ENCODE data around the gene RPL4. TPM values are rescaled to one million over a fixed set of nuclear protein-coding genes. Genes with fewer than 3 reads are reported as not detected.

RPL4 gene
- total RNA-seq, 1 experiment from 2014 or later = 3,988 TPM

DNA sequence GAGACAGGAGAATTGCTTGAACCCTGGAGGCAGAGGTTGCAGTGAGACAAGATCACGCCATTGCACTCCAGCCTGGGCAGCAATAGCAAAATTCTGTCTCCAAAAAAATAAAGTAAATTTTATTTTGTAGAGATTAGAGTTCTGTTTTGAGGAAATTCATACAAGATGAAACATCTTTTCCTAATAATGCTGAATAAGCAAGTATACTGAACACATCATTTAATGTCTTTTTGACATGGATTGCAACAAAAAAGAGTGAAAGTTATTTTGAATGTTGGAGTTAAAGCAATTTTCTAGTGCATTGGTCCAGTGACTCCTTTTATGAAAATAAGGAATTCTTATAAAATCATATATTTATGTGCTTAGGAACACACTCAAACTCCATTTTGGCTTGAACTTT is 40.6 kb upstream of the RPL4 start:
- H3K9me3 Mint-ChIP-seq = no peaks in the 10 kb centered on the region; a peak in 1 of 5 replicates
- no peak overlapping the region for H3K27ac ChIP-seq (ENCODE audit: insufficient read length, low read depth, low read length)
- no peak overlapping the region for H4K5ac ChIP-seq (ENCODE audit: insufficient read length, low read depth, low read length)
- H3K4me1 ChIP-seq (ENCODE audit: insufficient read depth, low read length) = no peaks in the 10 kb centered on the region
- no peak overlapping the region for H4K8ac ChIP-seq (replicated peaks; ENCODE audit: insufficient read length, low read depth, low read length)
- no peak overlapping the region for H3K56ac ChIP-seq (ENCODE audit: insufficient read length, low read depth, low read length)
- DNase-seq = no peak
- no peak overlapping the region for H3K4me3 Mint-ChIP-seq
- H3K79me1 ChIP-seq (ENCODE audit: insufficient read depth, low read depth, low read length, poor library complexity, severe bottlenecking) = no peaks in the 10 kb centered on the region
- no peak overlapping the region for H3T11ph ChIP-seq (ENCODE audit: low read length)
- no peak overlapping the region for H3K18ac ChIP-seq (ENCODE audit: insufficient read length, low read depth, low read length)
- H2AFZ ChIP-seq (ENCODE audit: low read length) = no peak overlapping the region
- no peak overlapping the region for H3K27ac Mint-ChIP-seq
- H2AK5ac ChIP-seq (ENCODE audit: insufficient read length, low read length) = no peak overlapping the region
- H3K23me2 ChIP-seq (ENCODE audit: insufficient read length, low read depth, low read length, poor library complexity, severe bottlenecking) = no peaks in the 10 kb centered on the region
- H3K9me3 ChIP-seq (ENCODE audit: control insufficient read depth, low read depth, low read length) = no peaks in the 10 kb centered on the region
- H3K79me2 ChIP-seq (ENCODE audit: insufficient read depth, low read length) = no peaks in the 10 kb centered on the region
- no peaks in the 10 kb centered on the region for H3K27me3 ChIP-seq (ENCODE audit: insufficient read depth, low read length)
- no peak overlapping the region for H3K4me2 ChIP-seq (ENCODE audit: insufficient read depth, insufficient read length, low read length)
- WGBS (ENCODE audit: extremely low coverage, insufficient read length, low lambda C conversion rate) = no CpG with 5 or more reads among the region's 1 CpG
- H2BK120ac ChIP-seq (ENCODE audit: low read depth, low read length, poor library complexity, severe bottlenecking) = no peak overlapping the region
- H3K4ac ChIP-seq (ENCODE audit: low read depth, low read length) = no peak overlapping the region
- H3K27me3 Mint-ChIP-seq (ENCODE audit: low read depth) = no peaks in the 10 kb centered on the region
- H3K4me1 Mint-ChIP-seq = no peaks in the 10 kb centered on the region
- H3K23ac ChIP-seq (ENCODE audit: insufficient read length, low read depth, low read length) = no peak overlapping the region
- peaks cover 17 to 50% (median 45%) of the 10 kb centered on the region in 3 experiments; a peak in 6 of 7 replicates for H3K36me3 Mint-ChIP-seq (ENCODE audit: insufficient read depth in 1 of 3, low read depth in 3 of 3)
- no peak overlapping the region for H2BK20ac ChIP-seq (ENCODE audit: low read depth, low read length, poor library complexity, severe bottlenecking)
- TF ChIP-seq, protein P1, sequence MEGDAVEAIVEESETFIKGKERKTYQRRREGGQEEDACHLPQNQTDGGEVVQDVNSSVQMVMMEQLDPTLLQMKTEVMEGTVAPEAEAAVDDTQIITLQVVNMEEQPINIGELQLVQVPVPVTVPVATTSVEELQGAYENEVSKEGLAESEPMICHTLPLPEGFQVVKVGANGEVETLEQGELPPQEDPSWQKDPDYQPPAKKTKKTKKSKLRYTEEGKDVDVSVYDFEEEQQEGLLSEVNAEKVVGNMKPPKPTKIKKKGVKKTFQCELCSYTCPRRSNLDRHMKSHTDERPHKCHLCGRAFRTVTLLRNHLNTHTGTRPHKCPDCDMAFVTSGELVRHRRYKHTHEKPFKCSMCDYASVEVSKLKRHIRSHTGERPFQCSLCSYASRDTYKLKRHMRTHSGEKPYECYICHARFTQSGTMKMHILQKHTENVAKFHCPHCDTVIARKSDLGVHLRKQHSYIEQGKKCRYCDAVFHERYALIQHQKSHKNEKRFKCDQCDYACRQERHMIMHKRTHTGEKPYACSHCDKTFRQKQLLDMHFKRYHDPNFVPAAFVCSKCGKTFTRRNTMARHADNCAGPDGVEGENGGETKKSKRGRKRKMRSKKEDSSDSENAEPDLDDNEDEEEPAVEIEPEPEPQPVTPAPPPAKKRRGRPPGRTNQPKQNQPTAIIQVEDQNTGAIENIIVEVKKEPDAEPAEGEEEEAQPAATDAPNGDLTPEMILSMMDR (conservative IDR thresholded peaks at IDR 0.05) = no peak
- H3K14ac ChIP-seq (ENCODE audit: insufficient read depth, low read length) = no peak overlapping the region
- H4K91ac ChIP-seq (ENCODE audit: insufficient read length, low read depth, low read length) = no peak overlapping the region
- H4K20me1 ChIP-seq (ENCODE audit: control insufficient read depth, insufficient read depth, insufficient read length) = no peaks in the 10 kb centered on the region
- no peak overlapping the region for H2BK15ac ChIP-seq (ENCODE audit: low read depth, low read length)
- H3K9ac ChIP-seq (ENCODE audit: extremely low read depth, insufficient read length, low read length) = no peak overlapping the region
- no peak overlapping the region for H2BK12ac ChIP-seq (ENCODE audit: insufficient read length, low read depth, low read length)
- no peak overlapping the region for H2BK5ac ChIP-seq (ENCODE audit: insufficient read length, low read length)

Measured in H9 (cell line).